GM12878 (cell line): ENCODE results near the gene IFI27L2. TPM values are rescaled to one million over a fixed set of nuclear protein-coding genes. Genes with fewer than 3 reads are reported as not detected.

Experiments
- ATAC-seq: fragments of 200-7000 bp; cut with Tn5 transposase; 3 replicates; pipeline ENCODE4 v1.9.1; 2020; ENCODE audit warnings: mild to moderate bottlenecking, moderate library complexity
- BruUV-seq: library from RNA; stranded (reverse); fragments of 400-500 nt; replicated peaks from 2 replicates; lab custom pipeline; 2021; lab: Mats Ljungman, UMichigan
- CTCF ChIA-PET: fragments of 300-600 bp; sonication (Branson Sonifier 250); formaldehyde crosslinking; extraction: SDS; loops from one replicate; lab custom pipeline; 2021; ENCODE audit warnings: inconsistent platforms; lab: Yijun Ruan, JAX
- POLR2A ChIA-PET: fragments of 350-600 bp; formaldehyde crosslinking; extraction: SDS; loops from one replicate; lab custom pipeline; 2021; ENCODE audit warnings: inconsistent platforms; lab: Charles Lee
- RAD21 ChIA-PET: fragments of 300-600 bp; sonication (Branson Sonifier 250); formaldehyde crosslinking; loops from one replicate; lab custom pipeline; 2023; ENCODE audit warnings: antibody characterized with exemption; ENCODE audit not compliant: unreplicated experiment; lab: Charles Lee
- SMC1A ChIA-PET: fragments of 300-600 bp; sonication (Branson Sonifier 250); formaldehyde crosslinking; loops from one replicate; lab custom pipeline; 2023; ENCODE audit not compliant: unreplicated experiment, uncharacterized antibody; lab: Charles Lee
- DNase-seq: peaks from one replicate; pipeline ENCODE4 v3.0.0-alpha.2; 2011; ENCODE audit warnings: low read depth, low spot score
- FAIRE-seq: peaks from 3 replicates; lab custom pipeline; 2011; peaks lifted over from hg19 to GRCh38; lab: Jason Lieb, UNC
- H2AFZ ChIP-seq: 2 replicates; pipeline ENCODE4 v1.6.0; 2011; ENCODE audit warnings: low read depth, low read length, control low read depth; ENCODE audit not compliant: control insufficient read depth
- H3K27ac ChIP-seq: 2 replicates; pipeline ENCODE4 v1.5.1; 2011; ENCODE audit warnings: control low read depth; ENCODE audit not compliant: control insufficient read depth, insufficient read depth
- H3K27me3 ChIP-seq, 2 experiments: replicated peaks in 1 of 2; 2 replicates each; pipeline versions ENCODE4 v1.6.0 to v1.6.1; 2011; ENCODE audit warnings: low read length in 1 of 2; ENCODE audit not compliant: control insufficient read depth in 2 of 2, insufficient read depth in 2 of 2
- H3K36me3 ChIP-seq, 2 experiments: 2 replicates each; pipeline ENCODE4 v1.5.1; 2011; ENCODE audit warnings: low read length in 1 of 2; ENCODE audit not compliant: control insufficient read depth in 2 of 2, insufficient read depth in 2 of 2
- H3K4me1 ChIP-seq: 2 replicates; pipeline ENCODE4 v1.6.1; 2011; ENCODE audit warnings: mild to moderate bottlenecking, low read length, moderate library complexity, mixed read lengths; ENCODE audit not compliant: control insufficient read depth, insufficient read depth
- H3K4me2 ChIP-seq: 2 replicates; pipeline ENCODE4 v1.6.0; 2011; ENCODE audit warnings: control low read depth; ENCODE audit not compliant: control insufficient read depth, insufficient read depth
- H3K4me3 ChIP-seq: fragments of 200-600 bp; sonication (generic); 2 replicates; pipeline ENCODE4 v1.5.1; 2016
- H3K79me2 ChIP-seq: 2 replicates; pipeline ENCODE4 v1.6.0; 2011; ENCODE audit warnings: low read length; ENCODE audit not compliant: control insufficient read depth, insufficient read depth
- H3K9ac ChIP-seq: 2 replicates; pipeline ENCODE4 v1.8.0; 2011; ENCODE audit warnings: low read length, control low read depth, mixed read lengths; ENCODE audit not compliant: control insufficient read depth, insufficient read depth
- H3K9me3 ChIP-seq: replicated peaks from 3 replicates; pipeline ENCODE4 v1.5.1; 2011; ENCODE audit warnings: mild to moderate bottlenecking, low read length; ENCODE audit not compliant: control insufficient read depth, insufficient read depth
- H4K20me1 ChIP-seq: 2 replicates; pipeline ENCODE4 v1.6.0; 2011; ENCODE audit not compliant: control insufficient read depth, insufficient read depth
- E2F4 ChIP-seq: IDR thresholded peaks from 2 replicates; pipeline ENCODE4 v1.6.1; 2012; ENCODE audit warnings: low read depth, low read length, improper control_type of control experiment
- FOXK2 ChIP-seq: fragments of 450-650 bp; IDR thresholded peaks from 2 replicates; pipeline ENCODE4 v1.6.1; 2017; ENCODE audit warnings: mild to moderate bottlenecking, moderate library complexity
- HDAC2 ChIP-seq: fragments of 200-600 bp; sonication (generic); IDR thresholded peaks from 2 replicates; pipeline ENCODE4 v1.6.1; 2017
- MYB ChIP-seq: fragments of 150-350 bp; IDR thresholded peaks from 2 replicates; pipeline ENCODE4 v1.6.1; 2014; ENCODE audit warnings: mild to moderate bottlenecking, low read depth, low read length, borderline replicate concordance
- STAT1 ChIP-seq: fragments of 450-650 bp; conservative IDR thresholded peaks from 2 replicates; pipeline ENCODE4 v1.6.1; 2014; ENCODE audit warnings: antibody characterized with exemption, mild to moderate bottlenecking
- ZBED1 ChIP-seq: IDR thresholded peaks from 2 replicates; pipeline ENCODE4 v1.6.1; 2016; ENCODE audit warnings: borderline replicate concordance
- ZNF217 ChIP-seq: fragments of 450-650 bp; IDR thresholded peaks from 2 replicates; pipeline ENCODE4 v1.6.1; 2017; ENCODE audit warnings: antibody characterized with exemption, mild to moderate bottlenecking
- WGBS: methylation state at CpG from one replicate; pipeline ENCODE4 v1.1.6; 2016; ENCODE audit warnings: low lambda C conversion rate; ENCODE audit not compliant: insufficient replicate concordance, insufficient coverage; ENCODE audit errors: missing lambda C conversion rate; 5-methylcytosine and 5-hydroxymethylcytosine counted together
- in situ Hi-C: fragments of 300-500 bp; cut with MboI; formaldehyde crosslinking; loops from 9 replicates; pipeline ENCODE4 v1.14.3; 2018; ENCODE audit warnings: mixed read lengths
- intact Hi-C: fragments of 100-400 bp; cut with micrococcal nuclease; formaldehyde crosslinking; loops from one replicate; pipeline ENCODE4 v1.14.2; 2022; ENCODE audit not compliant: unreplicated experiment
- polyA plus RNA-seq, 11 experiments: library from polyadenylated mRNA; depleted of rRNA in 4 of 11; unstranded in 6 of 11; stranded (reverse) in 5 of 11; fragments of >200 nt; fragmentation: Nextera tagmentation in 4 of 11; fragmentation: Illumina TruSeq in 1 of 11; extraction: Ambion mirVana in 4 of 11; extraction: Trizol in 1 of 11; gene quantifications; 1 replicate in 1 of 11; 2 replicates in 10 of 11; pipeline versions ENCODE4 v1.2.1 to v1.2.3, GENCODE V29; 2011 to 2016; ENCODE audit warnings: inconsistent platforms in 2 of 11, missing spikeins in 2 of 11, low read depth in 1 of 11
- total RNA-seq, 4 experiments: library from RNA; depleted of rRNA in 3 of 4; stranded (reverse); fragments of >200 nt in 3 of 4; fragmentation: Illumina TruSeq in 1 of 4; extraction: Trizol in 1 of 4; gene quantifications; 2 replicates each; pipeline versions ENCODE4 v1.2.1 to v1.2.3, GENCODE V29; 2013 to 2021

IFI27L2 gene
- total and polyA plus RNA-seq, 10 of the 15 experiments (the other 5 are each of a cell fraction or from before 2014, with no cell fraction given), result 26.6 to 134 (median 60.3) TPM

- ATAC-seq (no peak), FAIRE-seq (no peak), DNase-seq (no peak)
- 68% methylated on average over 14 of the region's 14 CpGs for WGBS
- ChIA-PET SMC1A (no interaction called here), RAD21 (no interaction called here), CTCF (interaction anchor here (0.7 to 1.8 kb wide), 2 partner anchors 26 to 113 kb away, joined by 3 to 5 read pairs; partner anchors contain the start of gene CCDC197), POLR2A (no interaction called here)
- H3K36me3 ChIP-seq, result no peaks in the 10 kb centered on the region
- H3K79me2 ChIP-seq, result no peaks in the 10 kb centered on the region
- H3K4me2 ChIP-seq, result no peak within 1 kb of the TSS
- TF ChIP-seq STAT1 (no peak), FOXK2 (no peak), HDAC2 (no peak), E2F4 (no peak), MYB (no peak), ZBED1 (no peak), ZNF217 (no peak)
- H2AFZ ChIP-seq, result no peak within 1 kb of the TSS; the same call in 1 of the 2 replicates
- in situ Hi-C loops, result no loop called here
- intact Hi-C loops, result no loop called here
- H3K4me3 ChIP-seq, result no peak within 1 kb of the TSS
- H3K4me1 ChIP-seq, result no peaks in the 10 kb centered on the region
- peaks cover 2 to 3% of the 10 kb centered on the region in 2 experiments; a peak in 3 of 4 replicates for H3K27me3 ChIP-seq
- H4K20me1 ChIP-seq, result no peaks in the 10 kb centered on the region
- no peak within 1 kb of the TSS for H3K27ac ChIP-seq
- no TSS peak for BruUV-seq
- no peak within 1 kb of the TSS for H3K9ac ChIP-seq
- no peaks in the 10 kb centered on the region for H3K9me3 ChIP-seq
Observed at GRCh38 chr14:94110552-94111181, 18.7 kb downstream of the IFI27L2 start, which contains the start of gene IFI27. Gene IFI27 (plus strand): TSS chr14:94110736.
